Common myeloid progenitor, CD34-positive (primary cell): ENCODE measurements around the gene JAG2.

Source experiments
- CTCF ChIA-PET: fragments of 350-600 bp; sonication (Branson Sonifier 250); formaldehyde crosslinking; loops from one replicate; lab custom pipeline; 2021; ENCODE audit warnings: antibody characterized with exemption; lab: Charles Lee
- POLR2A ChIA-PET: fragments of 350-600 bp; sonication (Branson Sonifier 250); formaldehyde crosslinking; loops from one replicate; lab custom pipeline; 2021; ENCODE audit warnings: antibody characterized with exemption; lab: Charles Lee
- DNase-seq, 3 donors: peaks; one replicate each; pipeline versions ENCODE4 v3.0.0 to v3.0.0-alpha.2; 2013
- H3K27ac ChIP-seq, 2 experiments: 1 replicate in 1 of 2; 2 replicates in 1 of 2; pipeline ENCODE4 v1.7.0; 2013; ENCODE audit warnings: inconsistent platforms in 2 of 2, low read length in 2 of 2, mild to moderate bottlenecking in 2 of 2, low read depth in 1 of 2, moderate library complexity in 1 of 2; ENCODE audit not compliant: severe bottlenecking in 2 of 2, insufficient read depth in 1 of 2, poor library complexity in 1 of 2
- H3K27me3 ChIP-seq, 5 experiments: replicated peaks in 2 of 5; 1 replicate in 3 of 5; 2 replicates in 2 of 5; pipeline versions ENCODE4 v1.6.1 to v1.7.0; 2013; ENCODE audit warnings: low read length in 4 of 5, mild to moderate bottlenecking in 2 of 5, moderate library complexity in 2 of 5, inconsistent platforms in 1 of 5; ENCODE audit not compliant: insufficient read depth in 5 of 5, control insufficient read depth in 4 of 5
- H3K36me3 ChIP-seq, 4 experiments: 1 replicate in 2 of 4; 2 replicates in 2 of 4; pipeline versions ENCODE4 v1.6.1 to v1.7.0; 2013; ENCODE audit warnings: low read length in 3 of 4, control low read depth in 1 of 4, mild to moderate bottlenecking in 1 of 4; ENCODE audit not compliant: control insufficient read depth in 4 of 4, insufficient read depth in 4 of 4
- H3K4me1 ChIP-seq, 4 experiments: 1 replicate in 3 of 4; 2 replicates in 1 of 4; pipeline versions ENCODE4 v1.6.1 to v1.7.1; 2013; ENCODE audit warnings: low read length in 3 of 4, mild to moderate bottlenecking in 3 of 4, control low read depth in 1 of 4, inconsistent platforms in 1 of 4, moderate library complexity in 1 of 4; ENCODE audit not compliant: control insufficient read depth in 4 of 4, insufficient read depth in 4 of 4; ENCODE audit errors: control extremely low read depth in 1 of 4
- H3K4me3 ChIP-seq, 7 experiments: 1 replicate in 4 of 7; 2 replicates in 3 of 7; pipeline versions ENCODE4 v1.5.1 to v1.7.0; 2013; ENCODE audit warnings: mild to moderate bottlenecking in 7 of 7, low read length in 6 of 7, moderate library complexity in 6 of 7, inconsistent platforms in 2 of 7, low read depth in 2 of 7, control low read depth in 1 of 7; ENCODE audit not compliant: insufficient read depth in 4 of 7, control insufficient read depth in 1 of 7; ENCODE audit errors: extremely low read depth in 1 of 7
- H3K9me3 ChIP-seq, 5 experiments: 1 replicate in 4 of 5; 2 replicates in 1 of 5; pipeline versions ENCODE4 v1.6.1 to v1.7.1; 2013; ENCODE audit warnings: low read length in 4 of 5, mild to moderate bottlenecking in 2 of 5, inconsistent platforms in 1 of 5, low read depth in 1 of 5, moderate library complexity in 1 of 5; ENCODE audit not compliant: control insufficient read depth in 4 of 5, insufficient read depth in 2 of 5; ENCODE audit errors: control extremely low read depth in 1 of 5
- WGBS: methylation state at CpG from one replicate; pipeline ENCODE4 v1.1.5; 2013; ENCODE audit not compliant: insufficient coverage; 5-methylcytosine and 5-hydroxymethylcytosine counted together

The JAG2 gene

GRCh38 chr14:105097794-105098127 is 70.8 kb downstream of the JAG2 start:
- CTCF ChIA-PET = interaction anchor here (1.4 kb wide), 2 partner anchors 20 to 67 kb away, joined by 3 to 7 read pairs; no protein-coding TSS in a partner anchor
- peaks cover 0 to 18% (median 14%) of the 10 kb centered on the region in 4 experiments for H3K4me1 ChIP-seq
- POLR2A ChIA-PET = no interaction called here
- 80% methylated on average over 5 of the region's 7 CpGs for WGBS
- no peak overlapping the region for H3K27ac ChIP-seq
- DNase-seq = no peak
- no peak overlapping the region for H3K4me3 ChIP-seq
- H3K9me3 ChIP-seq = peaks cover 0 to 10% (median 7%) of the 10 kb centered on the region in 5 experiments
- H3K36me3 ChIP-seq = no peaks in the 10 kb centered on the region
- peaks cover 0 to 12% (median 2%) of the 10 kb centered on the region in 5 experiments for H3K27me3 ChIP-seq

DNA sequence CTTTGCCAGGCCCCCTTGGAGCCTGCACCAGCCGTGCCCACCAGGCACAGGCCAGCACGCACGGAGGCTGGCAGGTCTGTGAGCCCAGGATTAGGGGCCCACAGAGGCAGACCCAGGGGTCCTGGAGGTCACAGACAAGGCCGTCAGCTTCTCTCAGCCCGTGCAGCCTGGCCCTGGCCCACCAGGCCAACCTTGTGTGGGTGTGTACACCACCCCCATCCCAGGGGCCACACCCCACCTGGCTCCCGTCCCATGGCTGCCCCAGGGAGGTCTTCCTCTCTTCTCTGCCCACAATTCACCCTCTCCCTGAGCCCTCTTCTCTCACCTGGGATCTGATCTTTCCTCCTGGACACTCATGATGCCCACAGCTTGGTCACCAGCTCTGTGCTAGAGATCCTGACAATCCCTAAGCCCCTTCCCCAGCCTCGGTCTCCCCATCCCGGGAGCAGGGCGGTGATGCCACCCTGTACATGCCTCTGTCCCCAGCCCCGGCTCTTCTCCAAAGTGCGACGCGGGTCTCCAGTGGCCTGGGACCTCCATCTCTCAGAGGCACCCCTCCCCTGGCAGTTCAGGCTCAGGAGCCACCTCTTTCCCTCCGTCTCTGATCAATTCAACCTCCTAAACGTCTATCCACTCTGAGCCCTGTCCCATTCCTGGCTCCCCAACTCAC is 72.2 kb downstream of the JAG2 start:
- DNase-seq = no peak
- Histone ChIP-seq H3K27me3 (peaks cover 0 to 6% (median 0%) of the 10 kb centered on the region in 5 experiments), H3K4me3 (no peak overlapping the region), H3K9me3 (peaks cover 0 to 10% (median 7%) of the 10 kb centered on the region in 5 experiments), H3K27ac (no peak overlapping the region), H3K36me3 (no peaks in the 10 kb centered on the region), H3K4me1 (peaks cover 0 to 21% (median 17%) of the 10 kb centered on the region in 4 experiments)
- CTCF ChIA-PET = interaction anchor here (1.3 kb wide), 1 partner anchor 30 kb away, joined by 5 read pairs; no protein-coding TSS in a partner anchor
- POLR2A ChIA-PET = no interaction called here
- WGBS = 97% methylated on average over 15 of the region's 15 CpGs

DNA sequence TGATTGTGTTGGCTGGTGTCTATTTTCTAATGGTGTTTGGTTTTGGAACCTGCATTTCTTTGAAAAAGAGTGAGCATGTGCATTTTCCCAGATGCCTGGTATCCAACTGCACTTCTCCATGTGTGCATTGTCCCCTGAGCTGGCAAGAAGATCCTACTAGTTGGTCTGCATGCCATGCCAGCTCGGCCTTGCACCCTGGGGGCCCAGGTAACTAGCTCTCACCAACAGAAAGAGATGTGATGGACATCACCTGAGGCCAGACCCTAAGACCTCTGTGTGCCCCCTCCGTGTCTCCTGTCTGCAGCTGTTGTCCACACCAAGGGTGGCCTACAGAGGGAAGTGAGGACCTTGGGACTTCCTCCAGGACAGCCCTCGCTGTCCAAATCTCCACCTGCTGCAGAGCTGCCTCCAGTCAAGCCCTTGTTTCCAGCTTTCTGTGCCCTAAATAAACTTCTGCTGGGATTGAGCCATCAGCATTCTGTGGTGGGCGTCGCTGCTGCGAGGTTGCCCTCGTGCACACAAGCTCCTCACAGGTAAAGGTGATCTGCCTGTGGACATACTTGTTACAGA is 73.3 kb downstream of the JAG2 start:
- Histone ChIP-seq H3K36me3 (no peaks in the 10 kb centered on the region), H3K27me3 (peaks cover 0 to 6% (median 0%) of the 10 kb centered on the region in 5 experiments), H3K4me3 (no peak overlapping the region), H3K4me1 (peaks cover 0 to 25% (median 19%) of the 10 kb centered on the region in 4 experiments), H3K27ac (no peak overlapping the region), H3K9me3 (peaks cover 0 to 10% (median 7%) of the 10 kb centered on the region in 5 experiments)
- POLR2A ChIA-PET = interaction anchor here (0.7 kb wide), 1 partner anchor 30 kb away, joined by 3 read pairs; the partner anchor contains the start of gene GPR132
- CTCF ChIA-PET = interaction anchor here (0.7 to 1.5 kb wide), 6 partner anchors 11 to 120 kb away, joined by 3 to 7 read pairs (median 3); no protein-coding TSS in a partner anchor
- DNase-seq = no peak
- 98% methylated on average over 7 of the region's 7 CpGs for WGBS

GRCh38 chr14:105094193-105094907 is 74.2 kb downstream of the JAG2 start:
- peaks cover 0 to 25% (median 19%) of the 10 kb centered on the region in 4 experiments for H3K4me1 ChIP-seq
- no peak overlapping the region for H3K27ac ChIP-seq
- no peak for DNase-seq
- H3K36me3 ChIP-seq = no peaks in the 10 kb centered on the region
- ChIA-PET POLR2A (no interaction called here), CTCF (interaction anchor here (0.5 to 1.5 kb wide), 8 partner anchors 12 to 107 kb away, joined by 3 to 7 read pairs (median 3); no protein-coding TSS in a partner anchor)
- 59% methylated on average over 11 of the region's 14 CpGs for whole genome bisulfite sequencing
- H3K4me3 ChIP-seq = peak overlapping the region in 5 of 7 experiments; percentile 40 to 75 (median 59)
- H3K27me3 ChIP-seq = peaks cover 0 to 9% (median 2%) of the 10 kb centered on the region in 5 experiments
- peaks cover 0 to 3% (median under 1%) of the 10 kb centered on the region in 5 experiments for H3K9me3 ChIP-seq

GRCh38 chr14:105093431-105094192 is 75.0 kb downstream of the JAG2 start:
- under 1% methylated on average over 68 of the region's 76 CpGs for WGBS
- Histone ChIP-seq H3K9me3 (peaks cover 0 to under 1% (median 0%) of the 10 kb centered on the region in 5 experiments), H3K36me3 (no peaks in the 10 kb centered on the region), H3K27ac (no peak overlapping the region), H3K27me3 (peaks cover 0 to 12% (median 5%) of the 10 kb centered on the region in 5 experiments), H3K4me1 (peaks cover 0 to 25% (median 19%) of the 10 kb centered on the region in 4 experiments), H3K4me3 (peak overlapping the region; percentile 23 to 75 (median 59))
- ChIA-PET POLR2A (no interaction called here), CTCF (interaction anchor here (0.5 to 1.5 kb wide), 7 partner anchors 24 to 108 kb away, joined by 3 to 5 read pairs (median 3); no protein-coding TSS in a partner anchor)
- peak; percentile 67 to 77 (median 76) for DNase-seq

- H3K36me3 ChIP-seq = no peaks in the 10 kb centered on the region
- ChIA-PET POLR2A (no interaction called here), CTCF (no interaction called here)
- peaks cover 0 to 26% (median 20%) of the 10 kb centered on the region in 4 experiments for H3K4me1 ChIP-seq
- under 1% methylated on average over 40 of the region's 46 CpGs for WGBS
- no peak overlapping the region for H3K27ac ChIP-seq
- no peaks in the 10 kb centered on the region for H3K9me3 ChIP-seq
- DNase-seq = peak; percentile 36 to 56 (median 53)
- H3K4me3 ChIP-seq = peak overlapping the region in 5 of 7 experiments; percentile 23 to 75 (median 59)
- H3K27me3 ChIP-seq = peaks cover 0 to 18% (median 10%) of the 10 kb centered on the region in 5 experiments
Measured at GRCh38 chr14:105093038-105093430, 75.5 kb downstream of the JAG2 start.
